Adipocyte (in vitro differentiated cells): Measurements from ENCODE around the gene CHCHD6.

ENCODE experiments used
- DNase-seq: peaks from one replicate; pipeline ENCODE4 v3.0.0-alpha.2; 2015; ENCODE audit warnings: low read depth
- H3K27me3 ChIP-seq: replicated peaks from 2 replicates; pipeline ENCODE4 v1.7.0; 2013; ENCODE audit warnings: mild to moderate bottlenecking, low read length, moderate library complexity; ENCODE audit not compliant: control insufficient read depth, insufficient read depth
- H3K36me3 ChIP-seq: 2 replicates; pipeline ENCODE4 v1.7.0; 2013; ENCODE audit warnings: low read length, mild to moderate bottlenecking, moderate library complexity; ENCODE audit not compliant: control insufficient read depth, insufficient read depth, severe bottlenecking
- H3K4me1 ChIP-seq: 2 replicates; pipeline ENCODE4 v1.7.0; 2013; ENCODE audit warnings: mild to moderate bottlenecking, low read length, moderate library complexity; ENCODE audit not compliant: control insufficient read depth, insufficient read depth
- H3K4me3 ChIP-seq: 2 replicates; pipeline ENCODE4 v1.7.0; 2013; ENCODE audit warnings: mild to moderate bottlenecking, low read length, moderate library complexity
- H3K9ac ChIP-seq: 2 replicates; pipeline ENCODE4 v1.7.0; 2013; ENCODE audit warnings: mild to moderate bottlenecking, low read length, moderate library complexity
- H3K9me3 ChIP-seq: 2 replicates; pipeline ENCODE4 v1.7.0; 2013; ENCODE audit warnings: mild to moderate bottlenecking, low read length, moderate library complexity; ENCODE audit not compliant: control insufficient read depth

Gene CHCHD6

GRCh38 chr3:126663750-126664149 lies 40.3 kb upstream of the CHCHD6 start:
- H3K9ac ChIP-seq = no peak overlapping the region
- no peak overlapping the region for H3K4me3 ChIP-seq
- no peaks in the 10 kb centered on the region for H3K36me3 ChIP-seq
- peaks cover 6% of the 10 kb centered on the region for H3K4me1 ChIP-seq
- peaks cover 8% of the 10 kb centered on the region for H3K9me3 ChIP-seq
- no peak for DNase-seq
- peaks cover 50% of the 10 kb centered on the region for H3K27me3 ChIP-seq

GRCh38 chr3:126664591-126665214 lies 39.3 kb upstream of the CHCHD6 start:
- Histone ChIP-seq H3K4me3 (no peak overlapping the region), H3K36me3 (no peaks in the 10 kb centered on the region), H3K9ac (no peak overlapping the region), H3K4me1 (peaks cover 6% of the 10 kb centered on the region), H3K9me3 (peaks cover 8% of the 10 kb centered on the region), H3K27me3 (peaks cover 51% of the 10 kb centered on the region)
- peak; percentile 40 for DNase-seq

- Histone ChIP-seq H3K9me3 (peaks cover 8% of the 10 kb centered on the region), H3K4me3 (no peak overlapping the region), H3K4me1 (peaks cover 6% of the 10 kb centered on the region), H3K27me3 (peaks cover 44% of the 10 kb centered on the region), H3K9ac (no peak overlapping the region), H3K36me3 (no peaks in the 10 kb centered on the region)
- DNase-seq = no peak
Measured at GRCh38 chr3:126665221-126665936, 38.7 kb upstream of the CHCHD6 start.

- H3K4me3 ChIP-seq = no peak overlapping the region
- peaks cover 38% of the 10 kb centered on the region for H3K27me3 ChIP-seq
- no peak for DNase-seq
- H3K9ac ChIP-seq = no peak overlapping the region
- peaks cover 4% of the 10 kb centered on the region for H3K9me3 ChIP-seq
- H3K4me1 ChIP-seq = peaks cover 6% of the 10 kb centered on the region
- H3K36me3 ChIP-seq = no peaks in the 10 kb centered on the region
Measured at GRCh38 chr3:126665959-126666657, 37.9 kb upstream of the CHCHD6 start.

GRCh38 chr3:126666658-126667528 lies 37.1 kb upstream of the CHCHD6 start:
- Histone ChIP-seq H3K4me1 (peaks cover 6% of the 10 kb centered on the region), H3K9me3 (no peaks in the 10 kb centered on the region), H3K4me3 (no peak overlapping the region), H3K27me3 (peaks cover 30% of the 10 kb centered on the region), H3K36me3 (no peaks in the 10 kb centered on the region), H3K9ac (no peak overlapping the region)
- no peak for DNase-seq

GRCh38 chr3:126667631-126668449 lies 36.2 kb upstream of the CHCHD6 start:
- no peak for DNase-seq
- no peak overlapping the region for H3K4me3 ChIP-seq
- peaks cover 6% of the 10 kb centered on the region for H3K4me1 ChIP-seq
- no peaks in the 10 kb centered on the region for H3K9me3 ChIP-seq
- peaks cover 20% of the 10 kb centered on the region for H3K27me3 ChIP-seq
- no peaks in the 10 kb centered on the region for H3K36me3 ChIP-seq
- no peak overlapping the region for H3K9ac ChIP-seq

GRCh38 chr3:126668450-126669401 lies 35.3 kb upstream of the CHCHD6 start:
- H3K36me3 ChIP-seq = no peaks in the 10 kb centered on the region
- H3K9ac ChIP-seq = no peak overlapping the region
- H3K9me3 ChIP-seq = peaks cover 7% of the 10 kb centered on the region
- no peak for DNase-seq
- H3K27me3 ChIP-seq = peaks cover 14% of the 10 kb centered on the region
- H3K4me3 ChIP-seq = no peak overlapping the region
- H3K4me1 ChIP-seq = peaks cover 6% of the 10 kb centered on the region

GRCh38 chr3:126671521-126671920 lies 32.5 kb upstream of the CHCHD6 start:
- no peaks in the 10 kb centered on the region for H3K4me1 ChIP-seq
- H3K9me3 ChIP-seq = peaks cover 16% of the 10 kb centered on the region
- no peak for DNase-seq
- no peaks in the 10 kb centered on the region for H3K36me3 ChIP-seq
- H3K4me3 ChIP-seq = no peak overlapping the region
- no peak overlapping the region for H3K9ac ChIP-seq
- H3K27me3 ChIP-seq = peaks cover 12% of the 10 kb centered on the region

GRCh38 chr3:126672340-126672739 lies 31.7 kb upstream of the CHCHD6 start:
- Histone ChIP-seq H3K4me1 (no peaks in the 10 kb centered on the region), H3K27me3 (peaks cover 7% of the 10 kb centered on the region), H3K9ac (no peak overlapping the region), H3K36me3 (no peaks in the 10 kb centered on the region), H3K4me3 (no peak overlapping the region), H3K9me3 (peaks cover 16% of the 10 kb centered on the region)
- no peak for DNase-seq
